Nephron progenitor cell (in vitro differentiated cells): Measurements from ENCODE around the gene KIF23.

Experiments
- DNase-seq: peaks from one replicate; pipeline ENCODE4 v3.0.0; 2021
- H3K27ac Mint-ChIP-seq: 2 replicates; pipeline ENCODE4 v1.8.0; 2021; ENCODE audit warnings: mild to moderate bottlenecking, moderate library complexity, mixed read lengths
- H3K27me3 Mint-ChIP-seq: 2 replicates; pipeline ENCODE4 v1.8.0; 2021; ENCODE audit warnings: mild to moderate bottlenecking, low read depth, mixed read lengths; ENCODE audit not compliant: poor library complexity
- H3K36me3 Mint-ChIP-seq: 2 replicates; pipeline ENCODE4 v1.8.0; 2021; ENCODE audit warnings: low read depth, mixed read lengths
- H3K4me1 Mint-ChIP-seq: 2 replicates; pipeline ENCODE4 v1.8.0; 2021; ENCODE audit warnings: mixed read lengths
- H3K4me3 Mint-ChIP-seq: 2 replicates; pipeline ENCODE4 v1.8.0; 2021; ENCODE audit warnings: mild to moderate bottlenecking, moderate library complexity, mixed read lengths
- H3K9me3 Mint-ChIP-seq: 2 replicates; pipeline ENCODE4 v1.8.0; 2021; ENCODE audit warnings: mild to moderate bottlenecking, moderate library complexity, mixed read lengths
- TF ChIP-seq, protein P1 (sequence below): fragments of 200-600 bp; sonication (generic); IDR thresholded peaks from 2 replicates; pipeline ENCODE4 v1.5.0; 2021; ENCODE audit warnings: antibody characterized with exemption

KIF23 gene

DNA sequence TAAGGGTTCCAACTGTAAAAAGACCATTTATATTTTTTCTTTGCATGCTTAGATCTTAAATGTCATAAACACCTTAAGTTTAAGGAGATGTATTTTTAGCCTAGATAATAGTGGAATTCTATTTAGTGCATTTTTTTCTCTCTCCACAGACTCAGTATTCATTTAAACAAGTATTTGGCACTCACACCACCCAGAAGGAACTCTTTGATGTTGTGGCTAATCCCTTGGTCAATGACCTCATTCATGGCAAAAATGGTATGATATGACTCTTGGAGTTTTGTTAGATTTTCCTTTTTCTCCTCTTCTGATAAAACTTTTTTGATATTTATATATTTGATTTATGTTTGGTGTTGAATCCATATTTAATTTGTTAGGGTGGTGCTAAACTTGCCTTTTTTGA lies 7.3 kb downstream of the KIF23 start:
- Mint-ChIP-seq H3K4me3 (no peak overlapping the region), H3K4me1 (no peaks in the 10 kb centered on the region)

DNA sequence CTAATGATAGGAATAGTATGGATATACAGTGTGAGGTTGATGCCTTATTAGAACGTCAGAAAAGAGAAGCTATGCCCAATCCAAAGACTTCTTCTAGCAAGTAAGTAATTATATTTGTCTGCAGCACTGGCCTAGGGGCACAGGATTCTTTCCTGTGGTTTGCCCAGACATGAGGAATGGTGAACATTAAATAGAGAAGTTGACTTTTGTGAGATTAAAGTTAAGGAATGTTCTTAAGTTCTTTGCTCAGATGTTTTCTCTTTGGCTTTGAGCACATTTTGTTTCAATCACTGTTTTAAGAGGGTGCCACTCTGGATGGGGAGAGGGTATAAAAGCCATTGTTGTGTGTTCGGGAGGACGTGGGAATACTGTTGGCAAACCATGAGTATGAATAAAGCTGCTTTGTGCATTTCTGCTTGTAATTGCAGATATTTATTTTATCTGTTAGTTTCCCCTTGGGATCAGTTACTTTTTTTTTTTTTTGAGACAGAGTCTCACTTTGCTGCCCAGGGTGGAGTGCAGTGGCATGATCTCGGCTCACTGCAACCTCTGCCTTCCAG lies 8.3 kb downstream of the KIF23 start:
- no peaks in the 10 kb centered on the region for H3K9me3 Mint-ChIP-seq
- H3K36me3 Mint-ChIP-seq: peaks cover 60% of the 10 kb centered on the region
- no peak for DNase-seq
- TF ChIP-seq, protein P1, sequence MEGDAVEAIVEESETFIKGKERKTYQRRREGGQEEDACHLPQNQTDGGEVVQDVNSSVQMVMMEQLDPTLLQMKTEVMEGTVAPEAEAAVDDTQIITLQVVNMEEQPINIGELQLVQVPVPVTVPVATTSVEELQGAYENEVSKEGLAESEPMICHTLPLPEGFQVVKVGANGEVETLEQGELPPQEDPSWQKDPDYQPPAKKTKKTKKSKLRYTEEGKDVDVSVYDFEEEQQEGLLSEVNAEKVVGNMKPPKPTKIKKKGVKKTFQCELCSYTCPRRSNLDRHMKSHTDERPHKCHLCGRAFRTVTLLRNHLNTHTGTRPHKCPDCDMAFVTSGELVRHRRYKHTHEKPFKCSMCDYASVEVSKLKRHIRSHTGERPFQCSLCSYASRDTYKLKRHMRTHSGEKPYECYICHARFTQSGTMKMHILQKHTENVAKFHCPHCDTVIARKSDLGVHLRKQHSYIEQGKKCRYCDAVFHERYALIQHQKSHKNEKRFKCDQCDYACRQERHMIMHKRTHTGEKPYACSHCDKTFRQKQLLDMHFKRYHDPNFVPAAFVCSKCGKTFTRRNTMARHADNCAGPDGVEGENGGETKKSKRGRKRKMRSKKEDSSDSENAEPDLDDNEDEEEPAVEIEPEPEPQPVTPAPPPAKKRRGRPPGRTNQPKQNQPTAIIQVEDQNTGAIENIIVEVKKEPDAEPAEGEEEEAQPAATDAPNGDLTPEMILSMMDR: no peak
- no peaks in the 10 kb centered on the region for H3K4me1 Mint-ChIP-seq
- H3K4me3 Mint-ChIP-seq: no peak overlapping the region
- H3K27ac Mint-ChIP-seq: no peak overlapping the region
- H3K27me3 Mint-ChIP-seq: no peaks in the 10 kb centered on the region

More for the DNA sequence above, 7.3 kb downstream of the KIF23 start:
- Mint-ChIP-seq H3K27ac (no peak overlapping the region), H3K36me3 (peaks cover 58% of the 10 kb centered on the region), H3K9me3 (no peaks in the 10 kb centered on the region), H3K27me3 (no peaks in the 10 kb centered on the region)
- no peak for DNase-seq
- TF ChIP-seq, protein P1: no peak

DNA sequence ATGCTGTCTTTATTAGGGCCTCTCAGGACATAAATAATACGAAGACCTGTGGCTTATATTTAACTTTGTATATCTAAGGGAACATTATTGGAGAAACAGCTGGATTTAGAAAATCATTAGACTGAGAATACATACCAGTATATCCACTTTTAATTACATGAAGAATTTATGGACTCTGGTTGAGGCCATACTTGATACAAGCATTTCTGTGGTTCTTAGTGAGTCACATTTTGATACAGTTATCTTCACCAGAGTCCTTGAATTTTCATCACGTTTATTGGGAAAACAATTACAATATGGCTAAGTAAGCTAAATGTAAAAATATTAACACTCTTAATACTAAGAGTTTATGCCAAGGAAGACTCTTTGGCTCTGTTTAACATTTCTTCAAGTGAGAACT lies 9.9 kb downstream of the KIF23 start:
- H3K36me3 Mint-ChIP-seq: peaks cover 61% of the 10 kb centered on the region
- no peaks in the 10 kb centered on the region for H3K27me3 Mint-ChIP-seq

DNA sequence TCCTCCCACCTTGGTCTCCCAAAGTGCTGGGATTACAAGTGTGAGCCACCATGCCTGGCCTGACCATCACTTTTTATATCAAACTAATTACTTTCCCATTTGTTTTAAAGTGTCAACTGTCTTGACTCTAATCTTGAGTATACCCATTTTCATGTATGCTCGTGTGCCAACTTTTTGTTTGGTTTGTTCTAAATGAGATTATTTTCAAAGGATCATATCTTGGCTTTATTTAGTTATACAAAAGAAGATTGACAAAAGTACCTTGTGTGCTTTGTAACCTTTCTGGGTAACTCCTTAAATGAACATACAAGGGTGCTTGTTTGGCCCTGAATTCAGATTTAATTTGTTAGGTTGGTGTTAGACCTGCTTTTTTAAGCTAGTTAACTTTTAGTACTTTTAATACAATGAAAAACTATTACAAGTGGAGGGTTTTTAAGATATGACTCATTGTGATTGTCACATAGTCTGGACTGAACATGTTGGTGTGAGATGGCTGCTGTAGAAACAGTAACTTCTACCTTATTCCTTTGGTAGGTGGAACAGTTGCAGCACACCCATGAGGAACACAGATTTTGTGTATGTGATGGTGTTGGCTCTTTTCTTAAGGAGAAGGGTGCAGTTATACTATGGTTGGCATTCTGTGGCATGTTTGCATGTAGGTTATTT lies 10.7 kb downstream of the KIF23 start:
- Mint-ChIP-seq H3K9me3 (no peaks in the 10 kb centered on the region), H3K4me3 (no peak overlapping the region), H3K36me3 (peaks cover 59% of the 10 kb centered on the region), H3K4me1 (no peaks in the 10 kb centered on the region), H3K27me3 (no peaks in the 10 kb centered on the region), H3K27ac (no peak overlapping the region)
- DNase-seq: no peak
- TF ChIP-seq, protein P1: no peak

More for the DNA sequence above, 9.9 kb downstream of the KIF23 start:
- TF ChIP-seq, protein P1: no peak
- Mint-ChIP-seq H3K4me3 (no peak overlapping the region), H3K27ac (no peak overlapping the region), H3K9me3 (no peaks in the 10 kb centered on the region), H3K4me1 (no peaks in the 10 kb centered on the region)
- DNase-seq: no peak

DNA sequence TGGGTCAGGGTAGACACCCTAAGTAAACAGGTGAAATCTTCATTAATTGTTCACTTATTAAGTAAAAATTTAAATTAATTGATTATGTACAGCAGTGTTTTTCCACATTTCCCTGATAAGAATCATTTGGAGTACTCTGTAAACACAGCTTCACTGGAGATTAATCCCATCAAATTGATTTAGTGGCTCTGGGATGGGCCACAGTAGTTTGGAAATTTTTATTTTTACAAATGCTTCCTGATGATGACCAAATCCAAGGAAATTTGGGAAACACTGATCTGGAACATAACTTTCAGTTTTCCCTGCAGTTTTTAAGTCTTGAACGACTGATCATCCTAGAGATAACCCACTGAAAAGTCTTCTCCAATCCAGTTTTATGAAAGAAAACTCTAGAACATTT lies 19.7 kb downstream of the KIF23 start:
- H3K27ac Mint-ChIP-seq: no peak overlapping the region
- no peaks in the 10 kb centered on the region for H3K9me3 Mint-ChIP-seq
- no peaks in the 10 kb centered on the region for H3K27me3 Mint-ChIP-seq
- H3K36me3 Mint-ChIP-seq: peaks cover 64% of the 10 kb centered on the region
- no peak overlapping the region for H3K4me3 Mint-ChIP-seq
- TF ChIP-seq, protein P1: no peak
- no peaks in the 10 kb centered on the region for H3K4me1 Mint-ChIP-seq
- DNase-seq: no peak

DNA sequence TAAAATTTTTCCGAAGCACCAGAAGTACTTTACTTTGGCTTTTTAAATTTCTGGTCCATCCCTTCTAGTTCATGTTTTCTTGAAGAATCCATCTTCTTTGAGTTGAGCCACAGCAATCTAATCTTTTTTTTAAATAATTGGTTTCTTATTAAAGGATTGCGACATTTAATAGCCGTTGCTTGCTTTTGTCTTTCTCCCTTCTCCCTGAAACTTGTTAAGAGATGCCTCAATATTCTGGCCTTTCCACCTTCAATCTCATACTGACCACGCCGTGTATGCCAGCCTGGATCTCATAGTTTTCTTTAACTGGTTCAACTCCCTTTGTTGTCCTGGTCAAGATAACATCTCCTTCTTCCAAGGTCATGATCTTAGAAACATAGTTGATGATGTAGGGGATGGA lies 20.1 kb downstream of the KIF23 start:
- H3K27me3 Mint-ChIP-seq: no peaks in the 10 kb centered on the region
- TF ChIP-seq, protein P1: no peak
- H3K9me3 Mint-ChIP-seq: no peaks in the 10 kb centered on the region
- no peak overlapping the region for H3K4me3 Mint-ChIP-seq
- DNase-seq: no peak
- H3K27ac Mint-ChIP-seq: no peak overlapping the region
- no peaks in the 10 kb centered on the region for H3K4me1 Mint-ChIP-seq
- H3K36me3 Mint-ChIP-seq: peaks cover 62% of the 10 kb centered on the region
